Middle frontal gyrus (tissue), 1 donor: ENCODE measurements around the gene CYBC1.

Experiments
- DNase-seq: peaks from one replicate; pipeline ENCODE4 v3.0.0-alpha.2; 2015; ENCODE audit warnings: low spot score; ENCODE audit errors: extremely low spot score

Gene CYBC1

GRCh38 chr17:82450357-82451106 lies at the start of gene CYBC1:
CYBC1 (minus strand) TSS chr17:82450752; CDS start chr17:82449254, 1,498 bp downstream.
- DNase-seq = peak; percentile 75

GRCh38 chr17:82497483-82498405 lies 47.2 kb upstream of the CYBC1 start:
- DNase-seq = no peak

GRCh38 chr17:82496529-82497434 lies 46.2 kb upstream of the CYBC1 start:
- DNase-seq = peak; percentile 96

GRCh38 chr17:82495844-82496528 lies 45.4 kb upstream of the CYBC1 start:
- no peak for DNase-seq

- DNase-seq = peak; percentile 74
Measured at GRCh38 chr17:82494236-82495055, 43.9 kb upstream of the CYBC1 start.

- no peak for DNase-seq
Measured at GRCh38 chr17:82493226-82493781, 42.8 kb upstream of the CYBC1 start.

GRCh38 chr17:82492643-82493225 lies 42.2 kb upstream of the CYBC1 start:
- no peak for DNase-seq

- no peak for DNase-seq
Measured at GRCh38 chr17:82491533-82491932, 41.0 kb upstream of the CYBC1 start.

- no peak for DNase-seq
Measured at GRCh38 chr17:82491196-82491530, 40.6 kb upstream of the CYBC1 start.

GRCh38 chr17:82490512-82491195 lies 40.1 kb upstream of the CYBC1 start:
- DNase-seq = no peak

GRCh38 chr17:82489851-82490511 lies 39.4 kb upstream of the CYBC1 start:
- no peak for DNase-seq

GRCh38 chr17:82489117-82489516 lies 38.6 kb upstream of the CYBC1 start:
- no peak for DNase-seq

- no peak for DNase-seq
Measured at GRCh38 chr17:82487910-82488309, 37.4 kb upstream of the CYBC1 start.

GRCh38 chr17:82486231-82487094 lies 35.9 kb upstream of the CYBC1 start:
- DNase-seq = no peak

- no peak for DNase-seq
Measured at GRCh38 chr17:82483836-82484235, 33.3 kb upstream of the CYBC1 start.

GRCh38 chr17:82483204-82483660 lies 32.7 kb upstream of the CYBC1 start:
- DNase-seq = no peak

- DNase-seq = no peak
Measured at GRCh38 chr17:82480318-82480717, 29.8 kb upstream of the CYBC1 start.
